Mucosa of gallbladder (tissue), 1 donor: ENCODE measurements around the gene THEM4. TPM values are rescaled to one million over a fixed set of nuclear protein-coding genes. Genes with fewer than 3 reads are reported as not detected.

Experiments used
- DNase-seq: peaks from one replicate; pipeline ENCODE4 v3.0.0-alpha.2; 2020; ENCODE audit warnings: low spot score
- total RNA-seq: library from RNA; stranded (reverse); gene quantifications from one replicate; pipeline ENCODE4 v1.2.1, GENCODE V29; 2021
- donor health status: DM: no; HTN: no; CAD: no.

THEM4 gene
- total RNA-seq = 12.0 TPM

DNA sequence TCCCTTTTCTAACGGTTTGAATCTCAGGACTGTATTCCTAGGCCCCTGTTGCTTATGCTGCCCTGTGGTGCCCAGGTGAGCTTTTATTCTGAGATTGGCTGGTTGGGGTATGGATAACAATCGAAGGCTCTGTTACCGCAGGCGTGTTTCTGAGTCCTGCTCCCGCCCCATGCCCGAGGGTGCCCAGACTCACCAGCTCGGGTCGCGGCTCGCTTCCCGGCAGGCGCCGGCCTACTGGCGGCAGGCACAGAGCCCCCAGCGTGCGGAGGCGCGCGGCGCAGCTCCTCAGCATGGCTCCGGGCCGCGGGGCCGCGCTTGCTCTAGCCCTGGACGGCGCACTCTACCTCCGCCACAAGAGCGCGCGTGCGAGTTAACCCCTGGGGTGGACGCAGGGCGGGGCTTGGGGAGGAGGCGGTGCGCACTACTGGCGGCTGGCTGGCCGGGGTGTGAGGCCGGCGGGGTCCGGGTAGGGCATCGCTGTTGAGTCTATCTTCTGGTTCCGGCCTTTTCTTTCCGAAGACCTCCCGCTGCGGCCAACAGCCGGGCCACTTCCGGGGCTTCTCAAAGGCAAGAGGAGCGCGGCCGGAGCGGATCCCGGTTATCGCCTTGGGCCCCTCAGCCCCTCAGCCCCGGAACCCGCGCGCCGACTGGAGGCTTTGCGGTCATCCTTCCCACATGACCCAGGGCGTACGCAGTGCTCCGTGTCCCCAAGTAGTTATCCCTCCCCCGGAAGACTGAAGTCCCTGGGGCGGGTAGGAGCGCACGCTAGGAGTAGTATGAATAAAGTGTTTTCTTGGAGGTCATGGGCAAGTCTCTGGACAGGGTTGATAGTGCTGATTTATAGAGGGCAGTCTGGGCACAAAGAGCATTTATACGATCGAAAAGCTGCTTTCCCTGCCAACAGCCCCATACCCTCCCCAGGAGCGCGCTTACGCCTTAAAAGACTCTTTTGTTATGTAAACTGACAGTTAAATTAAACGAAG, at the start of gene THEM4:
Gene THEM4, minus strand, starts transcription at position 345 of the 983 bp plus-strand sequence. Its CDS starts 53 bp downstream, at position 292.
- peak; percentile 95 for DNase-seq

DNA sequence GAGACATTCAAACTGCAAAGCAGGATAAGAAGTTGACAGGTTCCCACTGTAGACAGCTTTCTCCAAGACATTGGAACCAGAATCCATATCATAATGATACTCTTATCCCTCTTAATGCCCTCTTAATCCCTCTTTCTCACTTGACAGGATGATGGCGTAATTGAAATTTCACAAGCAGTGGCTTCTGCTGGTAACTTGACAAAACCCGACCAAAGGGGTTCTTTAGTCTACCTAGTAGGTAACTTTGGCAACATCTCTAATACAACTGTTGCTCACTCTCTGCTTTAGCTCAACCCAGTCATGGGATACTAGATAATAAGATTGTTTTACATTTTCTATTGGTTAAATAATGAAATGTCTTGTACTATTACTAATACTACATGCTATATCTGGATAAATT, 49.6 kb upstream of the THEM4 start:
- no peak for DNase-seq

DNA sequence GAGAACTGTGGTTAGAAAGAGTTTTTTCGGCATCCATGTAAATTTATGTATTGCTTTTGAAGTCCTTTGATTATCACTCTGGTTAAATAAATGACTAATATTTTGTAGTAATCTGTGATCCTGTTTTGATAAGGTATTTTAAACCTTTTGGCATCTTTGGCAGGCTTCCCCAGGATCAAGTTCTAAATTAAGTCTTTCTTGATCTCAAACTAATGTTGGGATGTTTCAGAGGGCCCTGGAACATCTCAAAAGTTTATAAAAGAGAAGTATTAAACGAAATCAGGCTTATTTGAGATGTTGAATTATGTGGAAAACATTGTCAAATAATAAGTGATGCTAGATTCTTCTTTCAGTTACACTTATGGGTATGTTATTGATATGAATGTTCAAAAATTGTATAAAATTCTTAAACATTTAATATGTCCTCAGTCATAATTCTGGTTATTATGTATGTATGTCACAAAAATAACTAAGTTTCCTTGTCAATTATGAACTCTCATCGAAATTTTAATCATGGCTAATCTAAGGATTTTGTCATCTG, 47.7 kb upstream of the THEM4 start:
- no peak for DNase-seq

DNA sequence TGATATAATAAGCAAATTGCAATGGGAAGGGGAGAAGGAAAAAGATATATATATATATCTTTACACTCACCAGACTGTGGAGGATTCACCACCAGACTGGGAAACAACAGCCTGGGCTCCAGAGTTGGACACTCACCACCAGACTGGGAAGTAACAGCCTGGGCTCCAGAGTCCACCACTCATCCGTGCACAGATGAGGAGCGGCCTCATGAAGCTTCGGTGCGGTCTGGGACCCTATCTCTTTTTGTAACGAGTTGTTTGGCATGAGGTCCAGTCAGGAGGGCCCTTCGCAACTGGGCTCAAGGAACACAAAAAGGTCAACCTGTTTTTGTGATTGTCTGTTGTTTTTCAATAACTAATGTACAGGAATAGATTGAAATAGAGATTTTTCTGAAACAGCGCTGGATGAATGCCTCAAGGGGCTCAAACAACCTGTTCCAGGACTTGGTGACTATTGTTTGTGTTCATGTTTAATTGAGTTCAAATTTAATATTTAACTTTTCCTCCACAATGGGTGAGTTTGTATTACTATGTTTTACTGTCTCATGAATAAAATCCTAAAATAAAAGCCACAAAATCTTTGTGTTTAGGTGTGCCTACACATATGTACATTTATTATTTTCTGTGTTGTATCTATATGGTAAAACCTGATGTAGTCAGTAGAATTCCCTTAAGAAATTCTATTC, 44.2 kb upstream of the THEM4 start:
- no peak for DNase-seq

DNA sequence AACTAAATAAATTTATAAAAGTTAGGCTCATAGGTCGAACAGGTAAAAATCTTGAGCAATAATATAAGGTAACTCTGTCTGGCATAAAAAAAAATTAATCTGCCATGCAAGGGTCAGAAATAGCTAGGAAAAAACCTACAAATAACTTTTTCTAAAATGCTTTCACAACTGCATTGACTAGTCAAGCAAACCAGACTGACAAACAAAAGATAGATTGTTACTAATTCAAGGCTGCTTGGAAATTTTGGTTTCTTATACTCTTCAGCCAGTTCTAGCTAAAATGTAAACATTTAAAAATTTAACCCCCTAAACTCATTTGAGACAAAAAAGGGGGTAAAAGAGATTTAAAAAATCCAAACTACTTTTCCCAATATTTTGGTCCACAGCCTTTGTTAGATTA, 43.5 kb upstream of the THEM4 start:
- DNase-seq = no peak

DNA sequence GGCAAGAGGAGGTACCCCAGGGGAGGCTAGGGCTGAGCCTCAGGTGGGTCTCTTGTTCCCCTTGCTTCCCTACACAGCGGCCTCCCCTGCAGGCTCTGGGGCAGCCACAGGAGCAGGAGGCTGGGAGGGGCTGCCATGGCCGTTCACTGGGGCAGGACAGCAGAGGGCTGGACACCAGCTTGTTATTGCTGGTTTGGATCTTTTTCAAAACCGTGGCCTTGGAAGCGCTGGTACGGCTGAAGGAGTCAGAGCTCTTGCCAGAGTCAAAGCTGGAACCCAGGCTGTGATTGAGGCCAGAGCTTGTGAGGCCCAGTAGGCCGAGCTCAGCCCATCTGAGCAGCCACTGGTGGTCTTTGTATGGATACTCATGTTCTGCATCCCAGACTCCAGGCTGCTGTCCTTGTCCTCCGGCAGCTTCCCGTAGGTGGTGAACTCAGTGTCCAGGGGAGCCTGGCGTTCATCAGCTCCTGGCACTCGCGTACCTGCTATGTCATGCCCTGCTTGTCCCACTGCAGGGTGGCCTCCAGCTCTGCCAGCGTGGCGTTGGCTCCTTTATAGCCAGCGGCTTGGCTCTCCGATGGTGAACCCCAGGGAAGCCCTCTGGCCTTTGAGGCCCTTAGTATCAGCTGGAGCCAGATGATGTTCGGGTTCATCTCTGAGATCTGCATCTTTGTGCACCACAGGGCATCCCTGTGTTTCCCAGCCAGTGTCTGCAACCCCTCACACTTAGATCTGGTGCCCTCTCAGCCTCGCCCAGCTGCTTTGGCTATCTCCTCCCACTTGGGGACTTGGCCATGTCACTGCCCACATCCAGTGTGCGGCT, 40.3 kb upstream of the THEM4 start:
- no peak for DNase-seq

DNA sequence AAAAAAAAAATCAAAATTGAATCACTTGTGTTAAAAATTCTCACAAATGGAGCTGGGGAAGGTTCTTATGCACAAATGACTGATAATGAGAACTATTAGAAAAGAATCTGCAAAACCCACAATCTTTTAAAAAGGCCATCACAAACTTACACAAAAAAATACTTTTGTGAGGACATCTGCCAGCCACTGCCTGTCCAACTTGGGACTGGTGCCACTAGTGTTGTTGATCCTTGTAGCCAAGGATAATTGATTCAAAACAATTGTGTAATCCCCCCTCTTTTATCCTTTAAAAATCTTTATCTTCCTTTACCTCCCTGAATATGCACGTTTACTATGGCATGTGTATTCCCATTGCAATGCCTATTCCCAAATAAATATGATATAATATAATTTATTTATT, 39.2 kb upstream of the THEM4 start:
- DNase-seq = no peak

DNA sequence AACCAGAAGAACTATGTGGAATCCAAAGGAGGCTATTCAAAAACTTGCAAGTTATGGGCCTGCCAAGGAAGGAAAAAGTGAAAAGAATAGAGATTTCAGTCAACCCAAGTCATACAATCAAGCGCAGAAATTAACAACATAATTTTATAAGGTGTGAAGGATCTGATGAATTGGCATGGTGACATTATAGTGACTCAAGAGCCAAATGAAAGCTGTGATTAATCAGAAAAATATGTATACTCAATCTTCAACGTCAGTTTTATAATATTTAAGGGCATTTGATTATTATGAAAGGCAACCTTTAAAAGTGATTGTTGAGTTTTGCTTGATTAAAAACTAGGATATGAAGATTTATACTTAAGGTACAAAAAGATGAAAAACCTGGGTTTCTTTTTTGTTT, 37.8 kb upstream of the THEM4 start:
- DNase-seq = no peak

DNA sequence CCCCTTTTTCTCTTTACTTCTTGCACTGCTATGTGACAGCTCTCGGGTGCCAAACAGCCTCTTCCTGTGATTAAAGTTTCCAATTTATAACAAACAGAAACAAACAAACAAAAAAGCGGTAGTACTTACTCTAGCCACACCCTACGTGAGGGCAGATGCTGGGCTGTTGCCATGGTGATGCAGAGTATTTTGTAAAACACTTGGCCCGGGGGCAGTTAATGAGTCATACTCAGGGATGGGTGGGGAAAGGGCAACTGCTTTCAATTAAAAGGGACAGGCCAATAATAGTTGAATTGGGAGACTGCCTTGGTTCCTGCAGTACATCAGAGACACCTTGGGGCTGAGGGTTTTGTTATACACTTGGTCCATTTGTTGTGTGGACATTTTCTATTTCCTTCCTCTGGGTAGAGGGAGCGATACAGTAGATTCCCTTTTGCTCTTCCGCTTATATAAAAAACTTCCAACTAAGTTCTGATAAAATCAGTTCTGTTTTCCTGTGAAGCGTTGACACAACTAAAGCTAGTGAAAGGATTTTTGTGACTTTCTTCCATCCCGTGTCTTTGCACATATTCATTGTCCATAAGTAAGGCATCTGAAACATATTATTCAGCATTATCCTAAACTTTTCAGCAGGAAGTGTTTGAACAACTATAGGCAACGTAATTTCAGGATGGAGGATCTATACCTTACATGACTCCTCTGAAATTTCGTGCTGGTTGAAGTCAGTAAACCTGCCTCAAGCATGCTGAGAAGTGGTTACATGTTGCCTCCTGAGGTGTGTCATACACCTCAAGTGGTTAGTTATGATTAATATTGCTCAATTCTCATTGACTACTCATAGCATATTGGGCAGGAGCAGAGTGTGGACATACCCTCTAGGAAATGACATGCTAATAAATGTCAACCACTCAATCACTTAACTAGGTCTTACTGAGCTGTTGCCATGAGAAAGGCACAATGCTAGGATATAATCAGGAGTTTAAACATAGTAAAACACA, 36.7 kb upstream of the THEM4 start:
- DNase-seq = peak; percentile 80

DNA sequence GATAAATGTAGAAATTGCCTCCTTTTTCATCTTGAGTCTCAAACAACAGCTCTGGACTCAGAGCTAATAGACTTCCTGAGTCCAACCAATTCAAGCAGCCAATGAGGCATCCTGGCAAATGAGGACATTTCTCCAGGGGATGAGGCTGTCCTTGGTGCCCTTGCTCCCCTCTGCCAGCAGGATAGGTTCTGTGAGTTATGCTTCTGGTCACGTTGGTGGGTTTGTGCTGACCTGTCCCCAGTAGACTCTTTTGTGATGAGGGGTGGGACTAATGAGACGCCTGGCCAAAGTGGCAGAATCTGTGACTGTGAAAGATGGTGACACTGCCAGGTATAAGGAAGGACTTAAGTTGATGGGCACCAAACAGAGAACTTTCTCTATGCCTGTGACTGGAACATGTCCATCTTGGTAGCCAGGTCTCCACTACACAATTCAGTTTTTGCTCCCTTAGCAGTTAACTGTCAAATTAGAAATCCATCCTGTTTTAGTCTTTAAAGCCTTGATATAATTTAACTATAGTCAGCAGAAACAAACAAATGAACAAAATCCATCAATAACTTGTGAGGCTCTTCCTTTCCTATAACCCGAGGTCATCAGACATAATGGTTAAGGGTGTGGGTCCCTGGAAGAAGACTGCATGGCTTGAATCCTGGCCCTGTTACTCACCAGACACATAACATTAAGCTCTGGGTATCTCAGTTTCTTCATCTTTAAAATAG, 35.7 kb upstream of the THEM4 start:
- DNase-seq = no peak

DNA sequence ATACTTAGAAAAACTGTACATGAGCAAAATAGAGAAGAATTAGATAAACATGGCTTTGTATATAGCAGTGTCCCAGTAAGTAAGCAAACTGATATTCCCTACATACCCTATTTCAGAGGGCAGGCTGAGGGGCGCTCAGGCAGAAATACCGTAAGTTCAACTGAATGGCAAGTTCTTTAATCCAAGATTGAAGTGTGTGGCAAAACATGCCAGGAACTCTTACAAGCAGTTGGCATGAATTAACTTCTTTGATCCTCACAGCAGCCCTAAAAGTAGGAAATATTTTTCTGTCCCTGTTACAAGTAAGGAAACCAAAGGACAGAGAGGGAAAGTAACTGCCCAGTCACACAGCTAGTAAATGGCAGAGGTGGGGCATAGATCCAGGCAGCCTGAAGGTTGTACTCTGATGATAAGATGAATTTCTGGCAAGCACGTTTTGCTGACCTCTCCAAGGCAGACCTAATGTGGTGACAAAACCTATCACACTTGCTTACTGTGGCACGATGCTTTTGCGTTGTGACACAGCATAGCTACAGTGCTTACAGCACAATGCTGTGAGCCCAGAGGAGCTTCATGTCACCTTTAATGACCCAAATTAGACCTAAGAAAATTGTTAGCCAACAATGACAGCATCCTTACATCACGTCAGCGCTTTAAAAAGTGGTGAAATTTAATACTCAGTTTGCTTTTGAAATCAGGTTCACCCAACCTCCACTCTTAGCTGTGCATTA, 35.0 kb upstream of the THEM4 start:
- no peak for DNase-seq

DNA sequence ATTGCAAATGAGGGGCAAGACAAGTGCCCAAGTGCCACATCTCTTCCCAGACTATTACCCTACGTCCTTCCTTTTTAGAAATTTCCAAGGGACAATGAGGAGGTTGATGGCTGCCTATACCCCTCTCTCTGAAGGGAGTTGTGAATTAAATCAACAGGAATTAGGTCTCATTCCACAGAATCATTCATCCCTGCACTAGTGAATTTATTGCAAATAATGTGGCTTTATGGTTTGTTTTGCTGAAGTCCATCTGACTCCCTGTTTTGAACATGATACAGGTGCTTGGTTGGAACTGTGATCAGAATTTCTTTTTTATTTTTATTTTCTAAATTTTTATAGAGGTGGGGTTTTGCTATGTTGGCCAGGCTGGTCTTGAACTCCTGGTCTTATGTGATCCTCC, 34.3 kb upstream of the THEM4 start:
- DNase-seq = no peak

DNA sequence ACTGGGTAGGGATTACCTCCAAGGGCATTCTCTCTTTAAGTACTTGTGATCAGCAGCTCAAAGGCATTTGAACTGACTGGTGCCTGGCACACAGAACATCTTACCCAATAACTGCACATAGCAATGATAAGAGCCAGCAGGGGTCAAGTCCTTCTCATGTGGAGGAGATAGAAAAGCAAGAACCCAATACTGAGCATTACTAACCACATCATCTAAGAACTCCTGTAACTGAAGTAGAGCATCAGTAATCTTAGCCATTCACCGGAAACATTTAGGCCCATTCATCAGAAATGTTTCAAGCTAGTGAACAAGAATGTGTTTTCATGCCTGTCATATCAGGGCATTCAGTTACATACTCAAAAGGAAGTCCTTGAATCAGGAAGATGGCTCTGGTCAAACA, 33.6 kb upstream of the THEM4 start:
- DNase-seq = no peak

DNA sequence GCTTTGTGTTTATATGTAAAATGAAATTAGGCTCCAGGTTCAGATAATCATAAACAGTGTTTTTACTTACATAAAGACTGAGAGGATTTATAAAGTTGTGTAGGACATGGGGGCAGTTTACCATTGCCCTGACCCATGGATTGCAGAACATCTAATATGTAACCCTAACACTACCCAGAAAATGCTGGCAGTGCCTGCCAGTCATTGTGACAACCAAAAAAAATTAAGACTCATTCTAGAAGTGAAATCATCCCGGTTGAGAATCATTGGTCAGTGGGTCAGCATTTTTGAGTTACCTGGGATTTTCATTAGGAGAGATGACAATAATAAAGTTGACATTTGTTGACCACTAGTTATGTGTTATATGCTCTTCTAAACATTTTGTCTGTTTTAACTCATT, 31.2 kb upstream of the THEM4 start:
- no peak for DNase-seq

DNA sequence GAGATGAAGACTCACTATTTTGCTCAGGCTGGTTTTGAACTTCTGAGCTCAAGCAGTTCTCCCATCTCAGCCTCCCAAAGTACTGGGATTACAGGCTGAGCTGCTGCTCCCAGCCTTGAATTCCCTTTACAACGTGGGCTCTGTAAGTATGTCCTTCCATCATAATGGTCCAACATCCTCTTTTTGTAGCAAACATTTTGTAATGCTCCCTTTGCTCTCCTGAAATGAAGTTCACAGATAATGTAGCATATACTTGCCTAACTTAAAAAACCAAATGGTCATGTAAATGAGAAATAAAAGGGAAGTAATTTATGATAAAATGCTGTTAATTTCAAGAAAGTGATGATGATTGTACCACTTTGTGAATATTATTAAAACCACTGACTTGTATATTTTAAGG, 30.5 kb upstream of the THEM4 start:
- DNase-seq = no peak

DNA sequence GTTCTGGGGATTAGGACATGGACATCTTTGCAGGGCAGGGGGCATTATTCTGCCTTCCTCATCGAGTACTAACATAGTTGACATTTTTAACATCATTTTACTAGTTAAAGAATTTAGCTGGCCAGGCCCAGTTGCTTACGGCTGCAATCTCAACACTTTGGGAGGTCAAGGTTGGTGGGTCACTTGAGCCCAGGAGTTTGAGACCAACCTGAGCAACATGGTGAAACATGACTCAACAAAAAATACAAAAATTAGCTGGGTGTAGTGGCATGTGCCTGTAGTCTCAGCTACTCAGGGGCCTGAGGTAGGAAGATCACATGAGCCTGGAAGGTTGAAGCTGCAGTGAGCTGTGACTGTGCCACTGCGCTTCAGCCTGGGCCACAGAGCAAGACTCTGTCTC, 29.8 kb upstream of the THEM4 start:
- DNase-seq = no peak

DNA sequence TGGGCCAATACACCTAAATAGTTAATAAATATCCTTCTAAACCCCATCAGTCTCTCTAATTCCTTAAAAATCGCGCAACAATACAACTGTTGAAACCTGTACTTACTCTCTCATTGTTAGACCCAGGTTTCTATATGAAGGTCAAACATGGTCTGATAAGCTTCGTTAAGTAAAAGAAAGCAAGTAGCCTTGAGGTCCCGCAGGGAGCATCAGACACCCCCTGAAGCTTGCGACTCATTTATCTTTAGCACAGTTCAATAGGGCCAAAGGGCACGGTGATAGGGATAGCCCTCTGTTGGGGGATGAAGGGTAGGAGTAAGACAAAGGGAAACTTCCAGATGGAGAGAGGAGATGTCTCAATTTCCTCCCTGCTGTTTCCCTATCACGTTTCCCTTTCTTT, 27.3 kb upstream of the THEM4 start:
- DNase-seq = no peak

DNA sequence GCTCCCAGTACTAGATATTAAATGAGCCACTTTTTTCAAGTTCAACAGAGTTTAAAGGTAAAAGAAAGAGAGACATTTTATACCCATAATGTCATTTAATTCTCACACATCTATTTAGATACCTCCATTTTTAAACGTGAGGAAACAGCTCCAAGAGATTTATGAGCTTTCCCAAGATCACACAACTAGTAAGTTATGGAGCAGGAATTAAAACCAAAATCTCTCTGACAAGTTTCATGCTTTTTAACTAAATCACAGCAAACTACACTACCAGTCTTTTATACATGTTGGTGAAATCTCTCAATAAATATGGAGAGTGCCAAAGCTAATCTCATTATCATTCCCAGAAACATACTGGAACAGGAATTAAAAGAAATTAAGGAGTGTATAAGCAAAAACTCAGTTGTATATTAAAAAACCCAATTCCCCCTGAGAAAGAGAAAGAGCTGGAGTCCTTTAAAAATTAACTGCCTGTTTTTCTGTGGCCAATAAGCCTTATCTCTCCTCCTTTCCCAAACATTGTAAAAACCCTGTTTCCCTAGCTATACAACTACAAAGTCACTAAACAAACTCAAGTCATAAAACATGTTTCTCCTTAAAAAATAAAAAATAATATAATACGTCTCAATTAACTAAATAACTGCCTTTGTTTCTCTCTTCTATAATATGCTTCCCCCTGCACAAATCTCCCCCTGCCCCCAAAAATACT, 26.7 kb upstream of the THEM4 start:
- DNase-seq = no peak

DNA sequence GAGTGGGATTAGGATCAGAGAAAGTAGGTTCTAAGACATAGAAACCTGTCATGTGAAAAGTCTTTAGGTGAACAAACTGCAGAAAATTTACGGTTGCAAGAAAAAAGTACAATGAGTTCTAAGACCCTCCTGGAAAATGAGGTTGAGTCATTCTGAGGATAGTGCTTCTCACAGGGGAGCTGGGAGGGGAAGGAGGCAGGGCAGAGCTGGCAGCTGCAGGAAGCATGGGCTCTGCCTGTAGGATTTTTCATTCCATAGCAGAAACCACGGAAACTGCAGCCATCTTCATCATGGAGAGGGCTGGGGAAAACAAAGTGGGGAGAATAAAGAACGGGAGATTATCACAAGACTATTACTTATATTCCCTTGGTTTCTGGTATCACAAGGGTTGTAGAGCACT, 25.8 kb upstream of the THEM4 start:
- no peak for DNase-seq
